ENCODE data around the gene MRPL19. TPM values are rescaled to one million over a fixed set of nuclear protein-coding genes. Genes with fewer than 3 reads are reported as not detected.

Gene MRPL19
- total RNA-seq, 1 donor from 2014 or later, result 43.9 TPM

DNA sequence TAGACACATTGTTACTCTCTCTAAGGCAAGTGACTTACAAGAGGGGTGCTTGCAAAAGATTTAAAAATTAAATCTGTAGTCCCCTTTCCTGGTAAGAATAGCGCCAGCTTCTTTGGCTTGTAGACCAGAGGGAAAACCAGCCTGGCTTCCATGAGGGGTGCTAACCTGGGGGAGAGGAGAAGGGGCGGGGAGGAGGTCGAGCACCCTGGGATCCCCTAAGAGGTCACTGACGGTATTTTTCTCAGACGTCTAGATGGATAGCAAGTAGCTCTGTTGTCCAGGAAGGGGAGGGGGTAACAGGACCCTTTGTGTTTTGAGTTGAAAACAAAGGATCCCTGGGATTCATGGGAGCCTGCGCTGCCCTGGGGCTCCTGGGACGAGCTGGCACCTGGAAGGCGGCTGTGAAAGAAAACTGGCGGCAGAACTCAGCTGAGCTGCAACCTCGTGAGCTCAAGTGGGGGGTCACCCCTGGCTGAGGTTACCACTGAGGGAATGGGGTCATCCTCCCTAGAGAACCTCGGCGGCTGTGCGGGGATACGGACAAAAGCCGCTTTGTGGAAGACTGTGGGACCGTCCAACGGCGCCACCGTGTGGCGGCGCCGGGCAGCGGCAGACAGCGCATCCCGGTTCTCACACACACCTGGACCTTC, 37.8 kb upstream of the MRPL19 start:
- peak overlapping the region; percentile 48 for H3K4me3 ChIP-seq (ENCODE audit: low read depth, low read length)
- TF ChIP-seq, protein P1, sequence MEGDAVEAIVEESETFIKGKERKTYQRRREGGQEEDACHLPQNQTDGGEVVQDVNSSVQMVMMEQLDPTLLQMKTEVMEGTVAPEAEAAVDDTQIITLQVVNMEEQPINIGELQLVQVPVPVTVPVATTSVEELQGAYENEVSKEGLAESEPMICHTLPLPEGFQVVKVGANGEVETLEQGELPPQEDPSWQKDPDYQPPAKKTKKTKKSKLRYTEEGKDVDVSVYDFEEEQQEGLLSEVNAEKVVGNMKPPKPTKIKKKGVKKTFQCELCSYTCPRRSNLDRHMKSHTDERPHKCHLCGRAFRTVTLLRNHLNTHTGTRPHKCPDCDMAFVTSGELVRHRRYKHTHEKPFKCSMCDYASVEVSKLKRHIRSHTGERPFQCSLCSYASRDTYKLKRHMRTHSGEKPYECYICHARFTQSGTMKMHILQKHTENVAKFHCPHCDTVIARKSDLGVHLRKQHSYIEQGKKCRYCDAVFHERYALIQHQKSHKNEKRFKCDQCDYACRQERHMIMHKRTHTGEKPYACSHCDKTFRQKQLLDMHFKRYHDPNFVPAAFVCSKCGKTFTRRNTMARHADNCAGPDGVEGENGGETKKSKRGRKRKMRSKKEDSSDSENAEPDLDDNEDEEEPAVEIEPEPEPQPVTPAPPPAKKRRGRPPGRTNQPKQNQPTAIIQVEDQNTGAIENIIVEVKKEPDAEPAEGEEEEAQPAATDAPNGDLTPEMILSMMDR (conservative IDR thresholded peaks at IDR 0.05; ENCODE audit: low read depth, low read length), result peak; percentile 99
- no peak for DNase-seq (ENCODE audit: low read depth)

DNA sequence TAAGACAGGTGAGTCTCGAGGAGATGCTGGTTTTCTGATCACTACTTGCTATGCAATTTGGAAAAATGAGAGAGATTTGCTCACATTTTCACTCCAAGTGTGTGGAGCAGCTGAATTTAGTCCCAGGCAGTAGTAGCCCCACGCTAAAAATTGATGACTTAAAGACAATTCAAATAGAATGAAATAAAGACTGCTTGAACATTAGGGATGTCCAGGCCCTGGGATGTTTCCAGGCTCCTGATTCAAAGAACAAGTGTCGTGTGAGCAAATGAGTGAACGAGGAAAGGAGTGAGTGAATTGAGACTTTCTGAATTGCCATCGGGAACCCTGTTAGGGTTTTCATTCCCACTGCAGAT, 37.3 kb upstream of the MRPL19 start:
- TF ChIP-seq, protein P1 (conservative IDR thresholded peaks at IDR 0.05; ENCODE audit: low read depth, low read length), result no peak
- DNase-seq (ENCODE audit: low read depth), result no peak
- no peak overlapping the region for H3K4me3 ChIP-seq (ENCODE audit: low read depth, low read length)

DNA sequence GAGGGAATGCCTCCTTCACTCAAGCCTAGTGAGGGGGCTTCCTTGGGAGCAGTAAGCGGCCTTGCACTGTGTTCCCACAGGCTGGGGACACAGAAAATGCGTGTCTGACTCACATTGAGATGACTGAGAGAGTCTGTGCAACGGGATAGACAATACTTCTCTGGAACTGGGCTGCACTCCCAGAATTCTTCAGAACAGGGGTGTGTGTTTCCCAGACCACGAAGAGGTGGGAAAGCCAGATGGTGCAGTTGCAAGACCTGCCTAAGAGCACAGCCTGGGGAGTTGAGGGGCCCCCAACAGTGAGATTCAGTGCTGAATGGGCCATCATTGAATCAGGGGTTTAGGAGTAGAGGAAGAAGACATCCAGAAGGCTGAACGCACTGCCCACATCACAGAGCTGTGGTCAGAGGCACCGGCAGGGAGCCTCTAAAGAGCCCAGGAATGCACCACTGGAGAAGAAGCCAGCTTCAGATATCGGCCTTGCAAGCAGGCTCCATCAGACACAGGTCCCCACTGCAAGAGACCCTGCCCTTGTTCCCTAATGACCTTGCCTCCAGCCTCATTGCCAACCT, 36.6 kb upstream of the MRPL19 start:
- TF ChIP-seq, protein P1 (conservative IDR thresholded peaks at IDR 0.05; ENCODE audit: low read depth, low read length), result no peak
- H3K4me3 ChIP-seq (ENCODE audit: low read depth, low read length), result no peak overlapping the region
- DNase-seq (ENCODE audit: low read depth), result no peak

DNA sequence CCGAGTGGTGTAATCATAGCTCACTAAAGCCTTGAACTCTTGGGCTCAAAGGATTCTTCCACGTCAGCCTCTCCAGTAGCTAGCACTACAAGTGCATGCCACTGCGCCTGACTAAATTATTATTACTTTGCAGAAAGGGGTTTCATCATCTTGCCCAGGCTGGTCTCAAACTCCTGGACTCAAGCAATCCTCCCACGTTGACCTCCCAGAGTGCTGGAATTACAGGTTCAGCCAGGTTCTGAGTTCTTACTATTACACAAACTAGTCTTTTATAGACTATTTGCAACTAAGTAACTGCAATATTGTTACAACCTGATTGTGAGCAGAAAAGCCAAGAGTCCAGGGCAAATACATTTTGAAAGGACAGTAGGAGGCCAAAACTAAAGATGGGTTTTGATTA, 35.9 kb upstream of the MRPL19 start:
- DNase-seq (ENCODE audit: low read depth), result no peak
- H3K4me3 ChIP-seq (ENCODE audit: low read depth, low read length), result no peak overlapping the region
- TF ChIP-seq, protein P1 (conservative IDR thresholded peaks at IDR 0.05; ENCODE audit: low read depth, low read length), result no peak

DNA sequence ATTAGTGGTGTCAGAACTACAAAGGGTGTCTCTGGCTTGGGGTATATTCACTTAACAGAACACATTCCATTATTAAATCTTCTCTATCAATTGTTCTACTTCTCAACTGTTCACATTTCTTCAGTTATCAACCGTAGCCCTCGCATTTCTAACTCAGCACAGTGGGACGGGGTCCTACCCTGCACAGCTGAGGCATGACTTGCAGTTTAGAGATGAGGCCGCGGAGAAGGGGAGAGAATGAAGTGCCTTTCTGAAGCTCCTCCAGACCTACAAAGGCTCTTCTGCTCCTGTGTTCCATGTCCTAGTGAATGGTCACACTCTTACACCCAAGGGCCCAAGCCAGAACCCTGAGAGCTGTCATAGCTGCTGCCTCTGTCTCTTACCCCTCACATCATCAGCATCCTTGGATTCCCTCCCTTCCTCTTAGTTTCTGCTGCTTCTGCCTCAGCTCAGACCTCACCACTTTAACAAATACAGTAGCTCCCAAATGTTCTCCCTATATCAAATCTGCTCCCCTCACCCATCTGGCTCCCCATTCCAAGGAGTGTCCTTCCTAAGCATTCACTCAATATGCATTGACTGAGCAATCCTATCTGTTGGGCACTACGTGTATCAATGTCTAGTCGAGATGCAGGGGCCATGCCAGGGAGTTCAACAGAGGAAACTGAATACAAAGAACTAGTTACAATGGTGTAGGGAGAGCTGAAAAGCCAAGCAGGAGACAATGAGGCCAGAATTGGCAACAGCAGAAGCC, 34.3 kb upstream of the MRPL19 start:
- H3K4me3 ChIP-seq (ENCODE audit: low read depth, low read length), result no peak overlapping the region

DNA sequence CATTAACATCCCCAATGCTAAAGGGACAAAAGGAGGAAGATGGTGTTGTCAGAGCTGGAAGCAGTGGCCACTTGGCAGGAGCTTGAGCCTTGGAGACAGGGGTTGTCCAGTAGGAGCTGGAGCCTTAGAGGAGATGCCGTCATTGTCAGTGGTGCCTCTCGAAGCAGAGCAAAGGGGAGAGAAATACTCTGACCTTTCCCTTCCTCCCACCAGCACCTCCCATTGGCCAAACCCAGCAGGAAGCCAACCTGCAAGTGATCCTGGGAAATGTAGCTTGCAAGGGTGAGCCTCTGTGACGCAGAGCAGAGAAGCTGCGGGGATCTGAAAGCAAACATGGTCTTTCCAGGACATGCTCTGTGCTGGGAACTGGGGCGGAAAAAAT, 33.7 kb upstream of the MRPL19 start:
- DNase-seq (ENCODE audit: low read depth), result no peak
- no peak overlapping the region for H3K4me3 ChIP-seq (ENCODE audit: low read depth, low read length)
- TF ChIP-seq, protein P1 (conservative IDR thresholded peaks at IDR 0.05; ENCODE audit: low read depth, low read length), result no peak

More for the DNA sequence above, 34.3 kb upstream of the MRPL19 start:
- DNase-seq (ENCODE audit: low read depth), result no peak
- TF ChIP-seq, protein P1 (conservative IDR thresholded peaks at IDR 0.05; ENCODE audit: low read depth, low read length), result no peak
